Panc1 (cell line): ENCODE results near the gene GRIN2D. TPM values are rescaled to one million over a fixed set of nuclear protein-coding genes. Genes with fewer than 3 reads are reported as not detected.
A peak's percentile ranks its signal among the peaks of the same experiment; 100 is the strongest.

Source experiments
- ATAC-seq: fragments of 200-7000 bp; cut with Tn5 transposase; 2 replicates; pipeline ENCODE4 v1.9.1; 2020; ENCODE audit warnings: mild to moderate bottlenecking, moderate library complexity
- Bru-seq: library from RNA; stranded (reverse); fragments of 400-500 nt; gene quantifications from one replicate; lab custom pipeline; 2021; lab: Mats Ljungman, UMichigan
- BruChase-seq, 2 experiments: library from RNA; stranded (reverse); fragments of 400-500 nt; gene quantifications; one replicate each; lab custom pipeline; 2021; lab: Mats Ljungman, UMichigan
- BruUV-seq: library from RNA; stranded (reverse); fragments of 400-500 nt; replicated peaks from 2 replicates; lab custom pipeline; 2021; lab: Mats Ljungman, UMichigan
- CTCF ChIA-PET: fragments of 300-600 bp; sonication (Branson Sonifier 250); formaldehyde crosslinking; loops from one replicate; lab custom pipeline; 2022; ENCODE audit warnings: antibody characterized with exemption; lab: Charles Lee
- POLR2A ChIA-PET: fragments of 300-600 bp; sonication (Branson Sonifier 250); formaldehyde crosslinking; loops from one replicate; lab custom pipeline; 2022; ENCODE audit warnings: antibody characterized with exemption; lab: Charles Lee
- DNase-seq: peaks from one replicate; pipeline ENCODE4 v3.0.0-alpha.2; 2010; ENCODE audit warnings: low read depth, low spot score
- H3K27ac ChIP-seq: 2 replicates; pipeline ENCODE4 v1.5.1; 2011; ENCODE audit warnings: mild to moderate bottlenecking, low read length, inconsistent platforms
- H3K27me3 ChIP-seq: fragments of 200-500 bp; sonication (Bioruptor generic); 2 replicates; pipeline ENCODE4 v1.6.0; 2014; ENCODE audit warnings: low read length, inconsistent platforms; ENCODE audit not compliant: control insufficient read depth, insufficient read depth
- H3K36me3 ChIP-seq: fragments of 200-500 bp; sonication (Bioruptor generic); 2 replicates; pipeline ENCODE4 v1.5.1; 2014; ENCODE audit warnings: inconsistent platforms, mild to moderate bottlenecking, low read length, moderate library complexity; ENCODE audit not compliant: control insufficient read depth, insufficient read depth
- H3K4me1 ChIP-seq: 2 replicates; pipeline ENCODE4 v1.5.1; 2011; ENCODE audit warnings: inconsistent platforms, mild to moderate bottlenecking, low read length, moderate library complexity; ENCODE audit not compliant: control insufficient read depth, insufficient read depth
- H3K4me3 ChIP-seq, 2 experiments: 2 replicates each; pipeline ENCODE4 v1.5.1; 2011 to 2012; ENCODE audit warnings: low read depth in 2 of 2, low read length in 2 of 2, mild to moderate bottlenecking in 2 of 2, inconsistent platforms in 1 of 2, moderate library complexity in 1 of 2
- H3K9me3 ChIP-seq: fragments of 200-500 bp; sonication (Bioruptor generic); 2 replicates; pipeline ENCODE4 v1.5.1; 2014; ENCODE audit warnings: low read depth, mild to moderate bottlenecking, inconsistent platforms, low read length, moderate library complexity; ENCODE audit not compliant: control insufficient read depth, insufficient read depth
- CTCF ChIP-seq: fragments of 450-650 bp; IDR thresholded peaks from 2 replicates; pipeline ENCODE4 v1.5.1; 2017; ENCODE audit warnings: mild to moderate bottlenecking
- POLR2AphosphoS5 ChIP-seq: IDR thresholded peaks from 2 replicates; pipeline ENCODE4 v1.6.1; 2012; ENCODE audit warnings: mild to moderate bottlenecking, low read depth, low read length, moderate library complexity
- REST ChIP-seq, 2 experiments: IDR thresholded peaks; 2 replicates each; pipeline ENCODE4 v1.6.1; 2011 to 2012; ENCODE audit warnings: low read depth in 2 of 2, control low read depth in 1 of 2, low read length in 1 of 2, mild to moderate bottlenecking in 1 of 2, moderate library complexity in 1 of 2; ENCODE audit not compliant: insufficient read depth in 1 of 2
- SIN3A ChIP-seq: IDR thresholded peaks from 2 replicates; pipeline ENCODE4 v1.6.1; 2012; ENCODE audit warnings: low read depth, mild to moderate bottlenecking, low read length, moderate library complexity, borderline replicate concordance; ENCODE audit not compliant: insufficient read depth
- TCF7L2 ChIP-seq: IDR thresholded peaks from 2 replicates; pipeline ENCODE4 v1.6.1; 2011; ENCODE audit warnings: mild to moderate bottlenecking, low read depth, low read length, inconsistent platforms
- in situ Hi-C: cut with HindIII; loops from 2 replicates; pipeline ENCODE4 v1.10.0; 2016; ENCODE audit warnings: low sequenced_read_pairs, low pct_unique_long_range_greater_than_20kb
- intact Hi-C: fragments of 100-400 bp; cut with micrococcal nuclease; formaldehyde crosslinking; loops from one replicate; pipeline ENCODE4 v1.10.0; 2022; ENCODE audit not compliant: unreplicated experiment
- long read RNA-seq: library from polyadenylated mRNA; unstranded; transcript quantifications from one replicate; pipeline ENCODE4 v2.0.0, GENCODE V29; 2021; ENCODE audit not compliant: unreplicated experiment
- polyA plus RNA-seq: library from polyadenylated mRNA; unstranded; fragments of >200 nt; gene quantifications from one replicate; pipeline ENCODE4 v1.2.1, GENCODE V29; 2012; ENCODE audit warnings: missing spikeins; ENCODE audit not compliant: insufficient read length
- total RNA-seq: library from RNA; stranded (reverse); gene quantifications from one replicate; pipeline ENCODE4 v1.2.1, GENCODE V29; 2021; ENCODE audit not compliant: unreplicated experiment

The GRIN2D gene
- total RNA-seq, result 6.2 TPM
- 8.3 TPM for polyA plus RNA-seq
- Bru-seq, nascent RNA, result percentile 46 among the genes with signal in this experiment
- percentile 50 among the genes with signal in this experiment for BruChase-seq, experiment 1, labeled RNA remaining after a 2-hour chase
- percentile 55 among the genes with signal in this experiment for BruChase-seq, experiment 2, labeled RNA remaining after a 6-hour chase
- long read RNA-seq, partial matches to known transcripts, result 5 of 5 reads
- long read RNA-seq, other reads (novel, unspliced or antisense), result 0 of 5 reads

GRCh38 chr19:48393559-48394330, at the start of gene GRIN2D:
TSS of gene GRIN2D (plus strand) at chr19:48393668. CDS start at chr19:48398393, 4,725 bp downstream.
- DNase-seq, result no peak
- no peaks in the 10 kb centered on the region for H3K27me3 ChIP-seq
- BruUV-seq, result no TSS peak
- H3K4me3 ChIP-seq, result peak within 1 kb of the TSS; percentile 39 to 67
- in situ Hi-C loops, result no loop called here
- TF ChIP-seq POLR2AphosphoS5 (no peak; the same call in 1 of the 2 replicates), SIN3A (no peak), TCF7L2 (no peak), REST (IDR thresholded peaks at IDR 0.05; ENCODE audit: insufficient read depth in 1 of 2, low read depth in 2 of 2, low read length in 1 of 2) (no peak)
- ATAC-seq, result peak; percentile 14; the same call in 1 of the 2 replicates
- intact Hi-C loops, result no loop called here
- H3K9me3 ChIP-seq, result no peaks in the 10 kb centered on the region
- H3K27ac ChIP-seq, result peak within 1 kb of the TSS; percentile 57
- POLR2A ChIA-PET, result interaction anchor here (0.6 kb wide), 1 partner anchor 10 kb away, joined by 7 read pairs; no protein-coding TSS in a partner anchor
- CTCF ChIA-PET, result interaction anchor here (0.5 kb wide), 1 partner anchor 136 kb away, joined by 4 read pairs; no protein-coding TSS in a partner anchor
- H3K36me3 ChIP-seq, result peaks cover 12% of the 10 kb centered on the region; the same call in 1 of the 2 replicates
- peaks cover 33% of the 10 kb centered on the region for H3K4me1 ChIP-seq

- peak; percentile 79; the same call in 1 of the 2 replicates for ATAC-seq
- POLR2A ChIA-PET, result no interaction called here
- TF ChIP-seq CTCF (no peak), POLR2AphosphoS5 (no peak), REST (IDR thresholded peaks at IDR 0.05; ENCODE audit: insufficient read depth in 1 of 2, low read depth in 2 of 2, low read length in 1 of 2) (no peak), SIN3A (no peak), TCF7L2 (no peak)
Measured at GRCh38 chr19:48344892-48345291, 48.6 kb upstream of the GRIN2D start.

More at GRCh38 chr19:48344892-48345291, 48.6 kb upstream of the GRIN2D start:
- no TSS peak for BruUV-seq
- Histone ChIP-seq H3K4me1 (no peaks in the 10 kb centered on the region), H3K9me3 (no peaks in the 10 kb centered on the region), H3K36me3 (no peaks in the 10 kb centered on the region), H3K27ac (no peak overlapping the region), H3K27me3 (no peaks in the 10 kb centered on the region), H3K4me3 (no peak overlapping the region)
- in situ Hi-C loops (no loop called here), intact Hi-C loops (no loop called here)
- CTCF ChIA-PET, result no interaction called here
- DNase-seq, result no peak
